ENCODE results near the gene SPAG16.

GRCh38 chr2:213679894-213680293 lies 395.6 kb downstream of the SPAG16 start:
- TF ChIP-seq CTCF (IDR thresholded peaks at IDR 0.05; ENCODE audit: insufficient read depth, low read depth, low read length), result no peak
- TF ChIP-seq EZH2 (IDR thresholded peaks at IDR 0.05; ENCODE audit: insufficient read depth, low read length), result no peak

Measured in astrocyte (in vitro differentiated cells and primary cell).